ENCODE measurements around the gene IL31RA.

GRCh38 chr5:55892479-55892878, 41.3 kb downstream of the IL31RA start:
- TF ChIP-seq CTCF (IDR thresholded peaks at IDR 0.05; ENCODE audit: insufficient read depth, low read depth, low read length) = no peak
- no peak for TF ChIP-seq EZH2 (IDR thresholded peaks at IDR 0.05; ENCODE audit: insufficient read depth, low read length)
